Measurements from ENCODE around the gene AGPAT1.

DNA sequence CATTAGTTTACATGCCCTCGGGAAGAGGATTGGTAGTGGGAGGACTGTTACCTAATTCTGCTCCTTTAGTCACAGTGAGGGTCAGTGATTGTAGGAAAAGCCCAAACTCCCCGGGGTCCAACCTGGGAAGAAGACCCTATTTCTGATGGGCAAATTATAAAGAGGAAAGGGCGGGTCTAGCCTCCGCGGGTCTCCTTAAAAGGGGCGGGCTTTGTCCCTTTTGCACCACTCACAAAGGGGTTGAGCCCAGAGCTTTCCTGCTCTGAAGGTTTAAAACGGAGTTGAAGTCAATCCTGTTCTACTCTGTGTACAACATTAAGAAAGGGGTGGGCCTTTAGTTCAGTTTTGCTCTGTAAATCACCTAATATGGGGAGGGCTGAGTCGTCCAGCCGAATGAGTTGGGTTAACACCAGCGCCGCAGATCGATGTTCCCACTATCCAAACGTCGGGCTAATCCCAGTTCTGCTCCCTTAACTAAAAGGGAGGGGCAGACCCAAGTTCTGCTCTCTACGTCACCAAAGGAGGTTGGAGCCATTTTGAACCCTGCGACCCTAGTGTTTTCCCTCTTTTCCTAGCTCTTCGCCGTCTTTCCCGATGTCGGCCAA is 1.4 kb upstream of the AGPAT1 start:
- no peak for TF ChIP-seq SUZ12 (IDR thresholded peaks at IDR 0.05; ENCODE audit: extremely low read depth, insufficient read depth, insufficient read length)
- TF ChIP-seq ZNF274 (IDR thresholded peaks at IDR 0.05; ENCODE audit: low read depth, low read length) = no peak
- TF ChIP-seq YY1 (IDR thresholded peaks at IDR 0.05; ENCODE audit: insufficient read depth, insufficient read length) = no peak
